IMR-90 (cell line): ENCODE results near the gene PXYLP1. TPM values are rescaled to one million over a fixed set of nuclear protein-coding genes. Genes with fewer than 3 reads are reported as not detected.

Experiments used
- ATAC-seq: fragments of 200-7000 bp; cut with Tn5 transposase; 2 replicates; pipeline ENCODE4 v1.9.1; 2020; ENCODE audit warnings: low read depth, mild to moderate bottlenecking, moderate library complexity
- BruUV-seq: library from RNA; stranded (reverse); fragments of 400-500 nt; replicated peaks from 2 replicates; lab custom pipeline; 2021; lab: Mats Ljungman, UMichigan
- CTCF ChIA-PET: fragments of 300-600 bp; formaldehyde crosslinking; extraction: SDS; loops from one replicate; lab custom pipeline; 2021; ENCODE audit warnings: antibody characterized with exemption; lab: Yijun Ruan, JAX
- POLR2A ChIA-PET: fragments of 300-600 bp; sonication (Branson Sonifier 250); formaldehyde crosslinking; loops from one replicate; lab custom pipeline; 2022; ENCODE audit warnings: antibody characterized with exemption; ENCODE audit not compliant: unreplicated experiment; lab: Charles Lee
- DNase-seq: peaks from one replicate; pipeline ENCODE4 v3.0.0; 2013
- H2AFZ ChIP-seq: replicated peaks from 2 replicates; pipeline ENCODE3; 2013; ENCODE audit warnings: low read length, mild to moderate bottlenecking; ENCODE audit not compliant: poor library complexity
- H2AK5ac ChIP-seq: 2 replicates; pipeline ENCODE4 v1.6.1; 2013; ENCODE audit warnings: low read depth, low read length, inconsistent platforms
- H2AK9ac ChIP-seq: replicated peaks from 2 replicates; pipeline ENCODE3; 2013; ENCODE audit warnings: mild to moderate bottlenecking, low read depth, low read length, moderate library complexity; ENCODE audit not compliant: poor library complexity
- H2BK120ac ChIP-seq: 2 replicates; pipeline ENCODE4 v1.6.1; 2013; ENCODE audit warnings: low read depth, low read length, inconsistent platforms
- H2BK15ac ChIP-seq: 3 replicates; pipeline ENCODE4 v1.6.1; 2013; ENCODE audit warnings: low read depth, low read length, inconsistent platforms
- H2BK20ac ChIP-seq: 2 replicates; pipeline ENCODE4 v1.6.1; 2013; ENCODE audit warnings: low read depth, mild to moderate bottlenecking, inconsistent platforms, low read length, moderate library complexity
- H2BK5ac ChIP-seq: 2 replicates; pipeline ENCODE4 v1.6.1; 2013; ENCODE audit warnings: mild to moderate bottlenecking, low read depth, low read length, inconsistent platforms; ENCODE audit not compliant: poor library complexity, severe bottlenecking
- H3K14ac ChIP-seq: replicated peaks from 2 replicates; pipeline ENCODE4 v1.6.1; 2013; ENCODE audit warnings: low read depth, low read length, inconsistent platforms
- H3K18ac ChIP-seq: 2 replicates; pipeline ENCODE4 v1.6.1; 2013; ENCODE audit warnings: low read depth, low read length, control low read depth
- H3K23ac ChIP-seq: 2 replicates; pipeline ENCODE4 v1.6.1; 2013; ENCODE audit warnings: low read depth, low read length, inconsistent platforms
- H3K27ac ChIP-seq: 2 replicates; pipeline ENCODE4 v1.5.1; 2013; ENCODE audit warnings: mild to moderate bottlenecking, control low read depth, low read length; ENCODE audit not compliant: insufficient read depth
- H3K27me3 ChIP-seq: 2 replicates; pipeline ENCODE4 v1.6.1; 2013; ENCODE audit warnings: low read length; ENCODE audit not compliant: control insufficient read depth, insufficient read depth
- H3K36me3 ChIP-seq: 2 replicates; pipeline ENCODE4 v1.6.1; 2013; ENCODE audit warnings: low read length, mixed read lengths; ENCODE audit not compliant: control insufficient read depth, insufficient read depth
- H3K4ac ChIP-seq: 2 replicates; pipeline ENCODE4 v1.6.1; 2013; ENCODE audit warnings: low read depth, low read length, inconsistent platforms
- H3K4me1 ChIP-seq: 2 replicates; pipeline ENCODE4 v1.6.1; 2013; ENCODE audit warnings: low read length, mixed read lengths; ENCODE audit not compliant: control insufficient read depth, insufficient read depth
- H3K4me2 ChIP-seq: 2 replicates; pipeline ENCODE4 v1.6.1; 2013; ENCODE audit warnings: low read depth, mild to moderate bottlenecking, control low read depth, low read length, moderate library complexity
- H3K4me3 ChIP-seq: 2 replicates; pipeline ENCODE4 v1.5.1; 2013; ENCODE audit warnings: low read depth, mild to moderate bottlenecking, control low read depth, low read length, moderate library complexity; ENCODE audit not compliant: insufficient read depth
- H3K56ac ChIP-seq: 2 replicates; pipeline ENCODE4 v1.6.1; 2013; ENCODE audit warnings: low read length, inconsistent platforms; ENCODE audit not compliant: insufficient read depth; ENCODE audit errors: extremely low read depth
- H3K79me1 ChIP-seq, 2 experiments: 2 replicates each; pipeline ENCODE4 v1.6.1; 2013; ENCODE audit warnings: low read length in 2 of 2, inconsistent platforms in 1 of 2, low read depth in 1 of 2
- H3K9ac ChIP-seq: 2 replicates; pipeline ENCODE4 v1.6.1; 2013; ENCODE audit warnings: low read depth, low read length, control low read depth
- H3K9me1 ChIP-seq: 2 replicates; pipeline ENCODE4 v1.6.1; 2013; ENCODE audit warnings: low read length, inconsistent platforms; ENCODE audit not compliant: insufficient read depth
- H3K9me3 ChIP-seq: 2 replicates; pipeline ENCODE4 v1.6.1; 2013; ENCODE audit warnings: low read length; ENCODE audit not compliant: control insufficient read depth, insufficient read depth
- H4K20me1 ChIP-seq: 2 replicates; pipeline ENCODE4 v1.6.1; 2013; ENCODE audit warnings: low read length, inconsistent platforms; ENCODE audit not compliant: insufficient read depth
- H4K5ac ChIP-seq: 2 replicates; pipeline ENCODE4 v1.6.1; 2013; ENCODE audit warnings: mild to moderate bottlenecking, low read depth, low read length, control low read depth
- H4K8ac ChIP-seq, 2 experiments: 2 replicates each; pipeline ENCODE4 v1.6.1; 2013; ENCODE audit warnings: low read depth in 2 of 2, low read length in 2 of 2, control low read depth in 1 of 2, inconsistent platforms in 1 of 2
- H4K91ac ChIP-seq: 2 replicates; pipeline ENCODE4 v1.6.1; 2013; ENCODE audit warnings: low read depth, low read length, inconsistent platforms; ENCODE audit not compliant: insufficient read depth
- POLR2A ChIP-seq: IDR thresholded peaks from 2 replicates; pipeline ENCODE4 v1.6.1; 2012; ENCODE audit warnings: mild to moderate bottlenecking, low read depth, low read length
- WGBS, 2 experiments: methylation state at CpG; one replicate each; pipeline versions ENCODE4 v1.1.5 to v1.1.7; 2013; ENCODE audit warnings: missing lambda C conversion rate in 2 of 2; ENCODE audit not compliant: insufficient read length in 1 of 2; ENCODE audit errors: extremely low coverage in 2 of 2; 5-methylcytosine and 5-hydroxymethylcytosine counted together
- dilution Hi-C: fragments of 300-500 bp; cut with HindIII; formaldehyde crosslinking; loops from one replicate; pipeline ENCODE4 v1.14.3; 2018; ENCODE audit warnings: low sequenced_read_pairs; ENCODE audit not compliant: unreplicated experiment
- in situ Hi-C: fragments of 300-500 bp; cut with MboI; formaldehyde crosslinking; loops from 3 replicates; pipeline ENCODE4 v1.14.3; 2019; ENCODE audit warnings: low sequenced_read_pairs, inconsistent platforms, mixed read lengths
- intact Hi-C: fragments of 100-400 bp; cut with micrococcal nuclease; formaldehyde crosslinking; loops from 2 replicates; pipeline ENCODE4 v1.10.0; 2022
- polyA plus RNA-seq, 3 experiments: library from polyadenylated mRNA; depleted of rRNA; stranded (reverse); fragments of >200 nt; gene quantifications; 2 replicates each; pipeline ENCODE4 v1.2.3, GENCODE V29; 2012; ENCODE audit warnings: low replicate concordance in 1 of 3
- total RNA-seq: library from RNA; depleted of rRNA; stranded (reverse); fragments of >200 nt; gene quantifications from 2 replicates; pipeline ENCODE4 v1.2.3, GENCODE V29; 2012

The PXYLP1 gene
- total and polyA plus RNA-seq, 2 of the 4 experiments (the other 2 are of a cell fraction) = 11.7 to 15.6 TPM

DNA sequence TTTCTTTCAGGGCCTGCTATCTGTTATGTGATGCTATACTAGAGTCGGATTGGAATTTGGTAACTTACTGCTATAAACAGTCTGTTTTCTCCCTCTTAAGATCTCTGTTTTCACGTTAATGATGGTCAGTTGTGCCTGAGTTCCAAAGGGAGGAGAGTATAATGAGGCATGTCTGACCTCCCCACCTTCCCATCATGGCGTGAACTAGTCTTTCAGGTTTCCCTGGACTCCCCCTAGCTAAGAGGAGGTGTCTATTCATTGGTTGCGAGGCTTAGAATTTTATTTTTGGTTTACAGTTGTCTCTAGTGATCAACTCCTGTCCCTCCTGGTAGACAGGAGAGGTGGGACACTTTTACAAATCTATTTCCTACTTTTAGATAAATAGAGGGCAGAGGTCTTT lies 27.8 kb upstream of the PXYLP1 start:
- Histone ChIP-seq H3K18ac (no peak overlapping the region), H4K5ac (no peak overlapping the region), H2BK15ac (no peak overlapping the region), H3K4me2 (no peak overlapping the region), H3K4ac (no peak overlapping the region), H3K36me3 (no peaks in the 10 kb centered on the region), H2BK5ac (no peak overlapping the region), H3K27me3 (peaks cover 16% of the 10 kb centered on the region), H3K4me1 (no peaks in the 10 kb centered on the region), H4K91ac (no peak overlapping the region), H3K9me3 (no peaks in the 10 kb centered on the region), H2AFZ (no peak overlapping the region), H3K9ac (no peak overlapping the region), H2BK20ac (no peak overlapping the region), H3K9me1 (no peaks in the 10 kb centered on the region), H3K79me1 (no peaks in the 10 kb centered on the region), H3K4me3 (no peak overlapping the region), H4K8ac (no peak overlapping the region), H2AK5ac (no peak overlapping the region), H4K20me1 (no peaks in the 10 kb centered on the region), H3K27ac (no peak overlapping the region), H3K56ac (no peak overlapping the region), H2AK9ac (no peak overlapping the region), H3K14ac (no peak overlapping the region), H3K23ac (no peak overlapping the region), H2BK120ac (no peak overlapping the region)
- intact Hi-C loops = no loop called here
- ATAC-seq (no peak), DNase-seq (no peak)
- dilution Hi-C loops = no loop called here
- no peak for TF ChIP-seq POLR2A
- WGBS, 2 experiments = no CpG with 5 or more reads among the region's 4 CpGs
- in situ Hi-C loops = no loop called here
- ChIA-PET CTCF (interaction anchor here (1.3 kb wide), 1 partner anchor 12 kb away, joined by 3 read pairs; no protein-coding TSS in a partner anchor), POLR2A (no interaction called here)
- BruUV-seq = no TSS peak
